Upper lobe of right lung (tissue), 1 donor: ENCODE measurements around the gene CDKAL1. TPM values are rescaled to one million over a fixed set of nuclear protein-coding genes. Genes with fewer than 3 reads are reported as not detected.

Experiments used
- ATAC-seq: fragments of 200-7000 bp; cut with Tn5 transposase; one replicate; pipeline ENCODE4 v1.9.1; 2020; ENCODE audit warnings: mild to moderate bottlenecking, moderate library complexity
- DNase-seq: peaks from one replicate; pipeline ENCODE4 v3.0.0-alpha.2; 2020
- H3K27ac ChIP-seq: fragments of 200-600 bp; one replicate; pipeline ENCODE4 v1.8.0; 2022
- H3K27me3 ChIP-seq: fragments of 200-600 bp; one replicate; pipeline ENCODE4 v1.8.0; 2022; ENCODE audit warnings: mild to moderate bottlenecking
- H3K36me3 ChIP-seq: fragments of 200-600 bp; one replicate; pipeline ENCODE4 v1.8.0; 2022
- H3K4me1 ChIP-seq: fragments of 200-600 bp; one replicate; pipeline ENCODE4 v1.8.0; 2022
- H3K4me3 ChIP-seq: fragments of 200-600 bp; one replicate; pipeline ENCODE4 v1.8.0; 2022; ENCODE audit warnings: mild to moderate bottlenecking
- H3K9me3 ChIP-seq: fragments of 200-600 bp; one replicate; pipeline ENCODE4 v1.8.0; 2022
- CTCF ChIP-seq: fragments of 200-600 bp; IDR thresholded peaks from one replicate; pipeline ENCODE4 v1.8.0; 2022; ENCODE audit warnings: antibody characterized with exemption
- intact Hi-C: fragments of 100-400 bp; cut with DNase I; formaldehyde crosslinking; loops from one replicate; pipeline ENCODE4 v1.11.0; 2022
- total RNA-seq: library from RNA; stranded (reverse); fragmentation: NEBNext Ultra II Directional; extraction: Animal tissue kit (Norgen Biotek cat#: 25700); gene quantifications from one replicate; pipeline ENCODE4 v1.2.1, GENCODE V29; 2021
- donor health status: DM: no; HTN: yes; CAD: no; lungs with severe emphysema.

The CDKAL1 gene
- total RNA-seq, 1 donor from 2014 or later: 16.0 TPM

- Histone ChIP-seq H3K36me3 (no peaks in the 10 kb centered on the region), H3K4me1 (no peaks in the 10 kb centered on the region), H3K27me3 (no peaks in the 10 kb centered on the region), H3K9me3 (no peaks in the 10 kb centered on the region), H3K27ac (no peak overlapping the region), H3K4me3 (no peak overlapping the region)
- DNase-seq (no peak), ATAC-seq (no peak)
- intact Hi-C loops: no loop called here
- TF ChIP-seq CTCF: no peak
Observed at GRCh38 chr6:21278375-21278745, 744.1 kb downstream of the CDKAL1 start.

GRCh38 chr6:21279619-21280018, 745.4 kb downstream of the CDKAL1 start:
- Histone ChIP-seq H3K27ac (no peak overlapping the region), H3K36me3 (no peaks in the 10 kb centered on the region), H3K9me3 (no peaks in the 10 kb centered on the region), H3K27me3 (no peaks in the 10 kb centered on the region), H3K4me1 (no peaks in the 10 kb centered on the region), H3K4me3 (no peak overlapping the region)
- ATAC-seq (no peak), DNase-seq (no peak)
- TF ChIP-seq CTCF: no peak
- intact Hi-C loops: no loop called here

GRCh38 chr6:21281366-21281765, 747.1 kb downstream of the CDKAL1 start:
- DNase-seq: no peak
- Histone ChIP-seq H3K4me3 (no peak overlapping the region), H3K9me3 (no peaks in the 10 kb centered on the region), H3K27me3 (no peaks in the 10 kb centered on the region), H3K4me1 (no peaks in the 10 kb centered on the region), H3K27ac (no peak overlapping the region), H3K36me3 (no peaks in the 10 kb centered on the region)
- peak; percentile 35 for ATAC-seq
- intact Hi-C loops: no loop called here
- no peak for TF ChIP-seq CTCF

Other genes starting within 250 kb of the CDKAL1 start
- gene E2F3, start 132.6 kb upstream of the CDKAL1 start, total RNA-seq: 7.8 TPM